ENCODE results near the gene HOXB2.

DNA sequence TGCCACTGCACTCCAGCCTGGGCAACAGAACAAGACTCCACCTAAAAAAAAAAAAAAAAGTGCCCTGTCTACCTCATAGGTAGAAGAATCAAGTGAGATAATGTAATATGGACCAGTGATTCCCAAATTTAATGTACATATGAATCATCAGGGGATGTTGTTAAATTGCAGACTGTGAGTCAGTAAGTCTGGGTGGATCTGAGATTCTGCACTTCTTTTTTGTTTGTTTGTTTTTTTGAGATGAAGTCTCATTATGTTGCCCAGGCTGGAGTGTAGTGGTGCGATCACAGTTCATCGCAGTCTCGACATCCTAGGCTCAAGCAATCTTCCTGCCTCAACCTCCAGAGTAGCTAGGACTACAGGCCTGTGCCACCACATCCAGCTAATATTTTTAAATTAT, 45.7 kb downstream of the HOXB2 start:
- TF ChIP-seq EZH2 (IDR thresholded peaks at IDR 0.05; ENCODE audit: borderline replicate concordance) (no peak), CTCF (IDR thresholded peaks at IDR 0.05; ENCODE audit: poor library complexity) (no peak), EZH2phosphoT487 (IDR thresholded peaks at IDR 0.05; ENCODE audit: low read depth, severe bottlenecking, unreplicated experiment) (no peak)
